Esophagus muscularis mucosa (tissue), 4 donors: Measurements from ENCODE around the gene MAP3K10. TPM values are rescaled to one million over a fixed set of nuclear protein-coding genes. Genes with fewer than 3 reads are reported as not detected.

Experiments
- DNase-seq: peaks from one replicate; pipeline ENCODE4 v3.0.0-alpha.2; 2017; ENCODE audit errors: extremely low spot score
- H3K27ac ChIP-seq, 4 donors: fragments of 200-600 bp; sonication (generic); replicated peaks in 1 of 4; 1 replicate in 3 of 4; 2 replicates in 1 of 4; pipeline ENCODE4 v1.5.1; 2016 to 2019; ENCODE audit warnings: mild to moderate bottlenecking in 1 of 4
- H3K27me3 ChIP-seq, 4 donors: fragments of 200-600 bp; sonication (generic); one replicate each; pipeline versions ENCODE4 v1.5.1 to v1.6.0; 2016 to 2019
- H3K36me3 ChIP-seq, 4 donors: fragments of 200-600 bp; sonication (generic); one replicate each; pipeline ENCODE4 v1.5.1; 2016 to 2019
- H3K4me1 ChIP-seq, 4 donors: fragments of 200-600 bp; sonication (generic); one replicate each; pipeline ENCODE4 v1.5.1; 2016 to 2019
- H3K4me3 ChIP-seq, 4 donors: fragments of 200-600 bp; sonication (generic); 1 replicate in 2 of 4; 2 replicates in 2 of 4; pipeline ENCODE4 v1.5.1; 2016 to 2019; ENCODE audit warnings: mild to moderate bottlenecking in 4 of 4, moderate library complexity in 1 of 4
- H3K9me3 ChIP-seq, 4 donors: fragments of 200-600 bp; sonication (generic); 1 replicate in 3 of 4; 2 replicates in 1 of 4; pipeline ENCODE4 v1.5.1; 2016 to 2019
- CTCF ChIP-seq, 3 experiments: fragments of 200-600 bp in 2 of 3; fragments of 450-650 bp in 1 of 3; sonication (generic) in 2 of 3; IDR thresholded peaks; one replicate each; pipeline ENCODE4 v1.5.1; 2017 to 2019; ENCODE audit warnings: antibody characterized with exemption in 3 of 3, mild to moderate bottlenecking in 2 of 3, moderate library complexity in 1 of 3
- EP300 ChIP-seq: sonication (generic); formaldehyde crosslinking; IDR thresholded peaks from one replicate; pipeline ENCODE4 v1.6.1; 2017; ENCODE audit warnings: antibody characterized with exemption
- POLR2A ChIP-seq: fragments of 450-650 bp; IDR thresholded peaks from one replicate; pipeline ENCODE4 v1.6.1; 2017; ENCODE audit warnings: antibody characterized with exemption, moderate library complexity, mild to moderate bottlenecking, low read depth
- POLR2AphosphoS5 ChIP-seq, 2 donors: sonication (generic); formaldehyde crosslinking; IDR thresholded peaks; one replicate each; pipeline ENCODE4 v1.6.1; 2017; ENCODE audit warnings: antibody characterized with exemption in 2 of 2
- WGBS: methylation state at CpG from one replicate; pipeline ENCODE4 v1.1.5; 2018; 5-methylcytosine and 5-hydroxymethylcytosine counted together
- intact Hi-C: fragments of 100-400 bp; cut with DNase I; formaldehyde crosslinking; loops from one replicate; pipeline ENCODE4 v1.15.1; 2023
- total RNA-seq, 4 donors: library from RNA; depleted of rRNA; stranded (reverse); fragments of >200 nt; gene quantifications; one replicate each; pipeline versions ENCODE4 v1.1.0 to v1.2.1, GENCODE V29; 2016

Gene MAP3K10
- total RNA-seq, 4 donors from 2014 or later = 10.1 to 25.9 (median 20.8) TPM

GRCh38 chr19:40210889-40211288, 19.7 kb downstream of the MAP3K10 start:
- Histone ChIP-seq H3K27me3 (peaks cover 0 to 3% (median 0%) of the 10 kb centered on the region in 4 donors), H3K4me1 (no peaks in the 10 kb centered on the region), H3K9me3 (no peaks in the 10 kb centered on the region), H3K36me3 (peaks cover 16 to 63% (median 50%) of the 10 kb centered on the region in 4 donors), H3K27ac (no peak overlapping the region), H3K4me3 (no peak overlapping the region)
- 85% methylated on average over 5 of the region's 5 CpGs for WGBS
- intact Hi-C loops = no loop called here
- DNase-seq = no peak
- TF ChIP-seq POLR2AphosphoS5 (IDR thresholded peaks at IDR 0.05) = no peak
- TF ChIP-seq EP300 = no peak
- no peak for TF ChIP-seq CTCF (IDR thresholded peaks at IDR 0.05)
- TF ChIP-seq POLR2A = no peak

- no peaks in the 10 kb centered on the region for H3K9me3 ChIP-seq
- peaks cover 6 to 16% (median 15%) of the 10 kb centered on the region in 4 donors for H3K4me1 ChIP-seq
- intact Hi-C loops = no loop called here
- peaks cover 12 to 48% (median 39%) of the 10 kb centered on the region in 4 donors for H3K36me3 ChIP-seq
- peaks cover 10 to 28% (median 22%) of the 10 kb centered on the region in 4 donors for H3K27me3 ChIP-seq
- TF ChIP-seq CTCF (IDR thresholded peaks at IDR 0.05) (no peak), POLR2A (no peak), POLR2AphosphoS5 (IDR thresholded peaks at IDR 0.05) (no peak), EP300 (no peak)
- DNase-seq = no peak
- H3K27ac ChIP-seq = no peak overlapping the region
- 74% methylated on average over 26 of the region's 53 CpGs for WGBS
- no peak overlapping the region for H3K4me3 ChIP-seq
These were observed 22.1 kb downstream of the MAP3K10 start for GRCh38 chr19:40213251-40213829.

GRCh38 chr19:40213882-40214570, 22.8 kb downstream of the MAP3K10 start:
- no peak overlapping the region for H3K27ac ChIP-seq
- 93% methylated on average over 21 of the region's 50 CpGs for WGBS
- intact Hi-C loops = no loop called here
- H3K36me3 ChIP-seq = peaks cover 12 to 41% (median 34%) of the 10 kb centered on the region in 4 donors
- TF ChIP-seq POLR2A (no peak), POLR2AphosphoS5 (IDR thresholded peaks at IDR 0.05) (no peak), EP300 (no peak), CTCF (IDR thresholded peaks at IDR 0.05) (no peak)
- no peak overlapping the region for H3K4me3 ChIP-seq
- no peak for DNase-seq
- H3K9me3 ChIP-seq = no peaks in the 10 kb centered on the region
- peaks cover 6 to 16% (median 15%) of the 10 kb centered on the region in 4 donors for H3K4me1 ChIP-seq
- peaks cover 10 to 34% (median 28%) of the 10 kb centered on the region in 4 donors for H3K27me3 ChIP-seq

- DNase-seq = no peak
- Histone ChIP-seq H3K27me3 (peaks cover 10 to 44% (median 34%) of the 10 kb centered on the region in 4 donors), H3K4me3 (no peak overlapping the region), H3K9me3 (no peaks in the 10 kb centered on the region), H3K36me3 (peaks cover 4 to 32% (median 25%) of the 10 kb centered on the region in 4 donors), H3K27ac (no peak overlapping the region), H3K4me1 (peaks cover 6 to 18% (median 16%) of the 10 kb centered on the region in 4 donors)
- intact Hi-C loops = no loop called here
- WGBS = 89% methylated on average over 15 of the region's 22 CpGs
- TF ChIP-seq CTCF (IDR thresholded peaks at IDR 0.05) = no peak
- no peak for TF ChIP-seq POLR2A
- TF ChIP-seq EP300 = no peak
- TF ChIP-seq POLR2AphosphoS5 (IDR thresholded peaks at IDR 0.05) = no peak
These were observed 23.7 kb downstream of the MAP3K10 start for GRCh38 chr19:40214936-40215335.
